ENCODE results near the gene ADAM12. TPM values are rescaled to one million over a fixed set of nuclear protein-coding genes. Genes with fewer than 3 reads are reported as not detected.

Gene ADAM12
- total and polyA plus RNA-seq, 4 donors = 0.03 to 0.33 (median 0.19) TPM

GRCh38 chr10:126046831-126047230, 341.4 kb downstream of the ADAM12 start:
- DNase-seq (ENCODE audit: low spot score) = no peak
- TF ChIP-seq TAF1 (conservative IDR thresholded peaks at IDR 0.05) = no peak
- no peak for TF ChIP-seq NR2F2 (IDR thresholded peaks at IDR 0.05)
- TF ChIP-seq SP1 (IDR thresholded peaks at IDR 0.05) = no peak
- no peak for TF ChIP-seq ATF3 (IDR thresholded peaks at IDR 0.05)
- TF ChIP-seq RAD21 (IDR thresholded peaks at IDR 0.05) = no peak
- TF ChIP-seq GABPA (IDR thresholded peaks at IDR 0.05 in 1 of 2, conservative IDR thresholded peaks at IDR 0.05 in 1 of 2) = no peak
- TF ChIP-seq HNF4A (conservative IDR thresholded peaks at IDR 0.05) = no peak
- no peak for TF ChIP-seq YY1 (IDR thresholded peaks at IDR 0.05)
- TF ChIP-seq MAX (IDR thresholded peaks at IDR 0.05) = no peak
- TF ChIP-seq JUND (IDR thresholded peaks at IDR 0.05) = no peak
- TF ChIP-seq CTCF (IDR thresholded peaks at IDR 0.05; ENCODE audit: low read depth, low read length, missing input control) = no peak
- no peak for TF ChIP-seq EGR1 (IDR thresholded peaks at IDR 0.05; ENCODE audit: low read depth in 2 of 2)
- no peak for TF ChIP-seq FOXA2 (IDR thresholded peaks at IDR 0.05)
- TF ChIP-seq ZBTB33 (IDR thresholded peaks at IDR 0.05) = no peak
- no peak for TF ChIP-seq RXRA (IDR thresholded peaks at IDR 0.05)
- TF ChIP-seq FOXA1 (IDR thresholded peaks at IDR 0.05) = no peak
- no peak for TF ChIP-seq HNF4G (IDR thresholded peaks at IDR 0.05)
- TF ChIP-seq REST (IDR thresholded peaks at IDR 0.05) = no peak
- Histone ChIP-seq H3K27me3 (ENCODE audit: control insufficient read depth in 4 of 4, insufficient read depth in 4 of 4, low read length in 3 of 4) (no peaks in the 10 kb centered on the region), H3K4me1 (ENCODE audit: control insufficient read depth in 4 of 4, insufficient read depth in 4 of 4, low read length in 3 of 4) (peaks cover 0 to 2% (median 0%) of the 10 kb centered on the region in 4 donors), H3K9ac (ENCODE audit: low read depth in 1 of 2, low read length in 2 of 2) (no peak overlapping the region), H3K4me3 (ENCODE audit: low read depth in 1 of 3, low read length in 3 of 3) (no peak overlapping the region), H3K9me3 (ENCODE audit: control insufficient read depth in 4 of 4, low read length in 3 of 4) (no peaks in the 10 kb centered on the region), H3K36me3 (ENCODE audit: control insufficient read depth in 4 of 4, insufficient read depth in 3 of 4, low read depth in 1 of 4, low read length in 3 of 4) (no peaks in the 10 kb centered on the region), H3K27ac (ENCODE audit: low read depth in 1 of 2, low read length in 2 of 2) (no peak overlapping the region)
- 71% methylated on average over 5 of the region's 5 CpGs for WGBS

Data from liver (tissue), 9 donors.